Mammary epithelial cell (primary cell): ENCODE measurements around the gene CFAP99.

Experiments used
- EZH2 ChIP-seq: IDR thresholded peaks from 2 replicates; pipeline ENCODE4 v1.6.1; 2012; ENCODE audit warnings: low read length, inconsistent platforms, borderline replicate concordance
- TF ChIP-seq, protein P1 (sequence below), 2 donors: IDR thresholded peaks in 1 of 2; conservative IDR thresholded peaks in 1 of 2; 2 replicates each; pipeline ENCODE4 v1.5.1; 2011 to 2012; ENCODE audit warnings: inconsistent platforms in 2 of 2, low read length in 2 of 2, mild to moderate bottlenecking in 2 of 2, control low read depth in 1 of 2, low read depth in 1 of 2; ENCODE audit not compliant: insufficient read depth in 1 of 2; ENCODE audit errors: extremely low read depth in 1 of 2

DNA sequence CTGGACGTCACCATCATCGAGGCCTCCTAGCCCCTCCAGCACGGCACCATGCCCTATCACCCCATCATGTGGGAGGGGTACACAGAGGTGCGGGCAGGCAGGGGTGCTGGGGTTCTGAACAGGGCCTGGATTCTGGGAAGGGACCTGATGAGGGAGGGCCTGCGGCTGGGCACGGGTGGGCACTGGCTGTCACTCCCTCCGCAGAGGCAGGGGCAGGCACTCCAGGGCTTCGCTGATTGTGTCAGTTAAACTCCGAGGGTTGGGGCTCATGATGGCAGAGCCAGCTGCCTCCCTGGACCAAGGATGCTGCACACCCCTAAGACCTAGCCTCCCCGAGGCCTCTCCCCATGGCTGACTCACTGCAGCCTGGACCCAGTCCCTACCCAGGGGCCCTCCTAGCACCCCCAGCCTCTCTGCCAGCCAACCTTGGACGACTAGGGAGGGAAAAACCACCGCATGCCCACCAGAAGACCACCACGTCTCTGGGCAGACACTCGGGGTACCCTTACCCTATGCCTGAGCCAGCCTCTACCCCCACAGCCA lies 46.2 kb upstream of the CFAP99 start:
- TF ChIP-seq, protein P1, sequence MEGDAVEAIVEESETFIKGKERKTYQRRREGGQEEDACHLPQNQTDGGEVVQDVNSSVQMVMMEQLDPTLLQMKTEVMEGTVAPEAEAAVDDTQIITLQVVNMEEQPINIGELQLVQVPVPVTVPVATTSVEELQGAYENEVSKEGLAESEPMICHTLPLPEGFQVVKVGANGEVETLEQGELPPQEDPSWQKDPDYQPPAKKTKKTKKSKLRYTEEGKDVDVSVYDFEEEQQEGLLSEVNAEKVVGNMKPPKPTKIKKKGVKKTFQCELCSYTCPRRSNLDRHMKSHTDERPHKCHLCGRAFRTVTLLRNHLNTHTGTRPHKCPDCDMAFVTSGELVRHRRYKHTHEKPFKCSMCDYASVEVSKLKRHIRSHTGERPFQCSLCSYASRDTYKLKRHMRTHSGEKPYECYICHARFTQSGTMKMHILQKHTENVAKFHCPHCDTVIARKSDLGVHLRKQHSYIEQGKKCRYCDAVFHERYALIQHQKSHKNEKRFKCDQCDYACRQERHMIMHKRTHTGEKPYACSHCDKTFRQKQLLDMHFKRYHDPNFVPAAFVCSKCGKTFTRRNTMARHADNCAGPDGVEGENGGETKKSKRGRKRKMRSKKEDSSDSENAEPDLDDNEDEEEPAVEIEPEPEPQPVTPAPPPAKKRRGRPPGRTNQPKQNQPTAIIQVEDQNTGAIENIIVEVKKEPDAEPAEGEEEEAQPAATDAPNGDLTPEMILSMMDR (conservative IDR thresholded peaks at IDR 0.05 in 1 of 2, IDR thresholded peaks at IDR 0.05 in 1 of 2; ENCODE audit: extremely low read depth in 1 of 2, insufficient read depth in 1 of 2, low read depth in 1 of 2, low read length in 2 of 2), result no peak
- no peak for TF ChIP-seq EZH2
